DMS153 treated with DMSO at 0.1 percent for 48 hours (cell line): ENCODE results near the gene KCTD19.

Source experiments
- DNase-seq: peaks from one replicate; lab custom pipeline; 2025; ENCODE audit not compliant: unreplicated experiment; lab: John Stamatoyannopoulos, UW

Gene KCTD19

DNA sequence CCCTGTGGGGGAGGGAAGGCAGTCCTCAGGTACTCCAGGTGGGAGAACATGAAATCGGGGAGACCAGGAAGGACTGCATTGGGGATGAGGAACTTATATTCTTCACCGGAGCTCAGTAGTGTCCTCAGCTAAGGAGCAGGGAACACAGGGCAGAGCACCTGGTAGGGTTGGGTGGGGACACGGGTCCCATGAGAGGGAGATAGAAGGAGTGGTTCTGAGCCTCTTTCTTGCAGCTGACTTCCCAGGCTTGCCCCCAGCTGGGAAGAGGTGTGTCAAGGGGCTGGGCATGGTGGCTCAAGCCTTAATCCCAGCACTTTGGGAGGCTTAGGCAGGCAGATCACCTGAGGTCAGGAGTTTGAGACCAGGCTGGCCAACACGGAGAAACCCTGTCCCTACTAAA lies 81.4 kb downstream of the KCTD19 start:
- no peak for DNase-seq

DNA sequence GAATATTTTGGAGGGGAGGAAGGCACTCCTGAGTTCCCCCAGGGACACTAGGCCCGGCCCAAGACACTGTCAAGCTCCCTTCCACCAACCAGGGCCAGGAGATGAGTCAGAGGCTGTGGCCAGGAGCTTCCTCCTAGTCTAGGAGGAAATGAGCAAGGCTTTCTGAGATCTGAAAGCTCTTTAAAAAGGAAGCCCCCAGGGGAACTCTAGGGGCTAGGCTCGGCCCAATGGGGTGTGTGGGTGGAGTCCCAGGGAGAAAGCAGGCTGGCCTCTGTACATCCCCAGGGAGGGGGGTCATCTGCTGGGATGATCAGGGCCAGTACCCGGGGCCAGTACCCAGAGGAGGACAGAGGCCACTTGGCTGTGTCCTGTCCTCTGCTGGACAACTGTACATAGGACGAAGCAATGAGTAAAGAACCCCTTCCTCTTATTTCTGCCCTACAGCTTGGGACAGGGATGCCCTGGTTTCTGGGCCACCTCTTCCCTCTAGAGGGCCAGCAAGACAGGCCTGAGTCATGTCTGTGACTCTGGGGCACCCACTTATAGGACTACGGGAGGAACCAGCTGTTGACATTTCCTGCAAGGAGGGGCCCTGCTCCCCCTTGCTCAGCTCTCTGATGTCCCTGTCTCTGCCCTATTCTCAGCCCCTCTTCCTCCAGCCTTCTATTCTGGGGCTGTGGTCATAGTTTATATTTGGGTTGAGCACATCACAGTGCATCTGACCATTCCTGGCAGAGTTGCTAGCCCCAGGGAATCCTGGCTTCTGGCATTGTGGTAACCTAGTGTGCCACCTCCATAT lies 82.0 kb downstream of the KCTD19 start:
- DNase-seq: no peak

DNA sequence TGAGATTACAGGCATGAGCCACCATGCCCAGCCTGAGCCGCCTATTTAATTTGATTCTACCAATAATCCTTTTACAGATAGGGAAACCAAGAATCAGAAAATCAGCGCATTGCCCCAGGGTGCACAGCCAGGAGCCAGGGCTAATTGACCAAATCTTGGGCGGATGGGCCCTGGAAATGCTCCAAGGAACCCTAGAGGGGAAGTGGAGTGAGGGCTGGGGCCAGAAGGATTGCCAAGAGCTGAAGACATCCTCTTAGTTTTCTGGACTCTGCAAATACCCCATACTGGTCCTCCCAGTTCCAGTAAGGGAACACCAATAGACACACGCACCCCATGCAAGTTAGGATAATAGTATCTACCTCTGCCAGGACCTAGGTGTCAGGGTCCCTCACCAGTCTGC lies 83.1 kb downstream of the KCTD19 start:
- no peak for DNase-seq

DNA sequence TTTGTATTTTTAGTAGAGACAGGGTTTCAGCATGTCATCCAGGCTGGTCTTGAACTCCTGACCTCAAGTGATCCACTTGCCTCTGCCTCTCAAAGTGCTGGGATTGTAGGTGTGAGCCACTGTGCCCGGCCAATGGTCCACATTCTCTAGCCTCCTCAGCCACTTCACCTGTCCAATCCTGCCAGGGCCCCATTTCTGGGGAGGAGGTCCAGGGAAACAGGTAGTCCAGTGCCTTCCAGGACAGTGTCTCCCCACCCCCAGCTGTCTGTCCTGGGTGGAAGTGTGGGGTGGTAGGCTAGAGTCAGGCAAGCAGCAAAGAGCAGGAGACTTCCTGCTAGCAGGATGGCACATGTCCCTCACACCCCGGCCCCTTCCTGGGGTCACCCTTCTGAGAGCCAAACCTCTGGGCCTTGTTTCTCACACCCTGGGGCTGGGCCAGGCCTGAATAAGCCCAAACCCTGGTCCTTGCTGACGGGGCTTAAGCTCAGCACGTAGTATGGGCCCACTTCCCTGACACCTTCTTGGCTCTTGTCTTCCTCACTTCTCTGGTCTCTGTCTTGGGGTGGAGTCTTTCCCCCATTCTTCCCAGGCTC lies 84.3 kb downstream of the KCTD19 start:
- no peak for DNase-seq

DNA sequence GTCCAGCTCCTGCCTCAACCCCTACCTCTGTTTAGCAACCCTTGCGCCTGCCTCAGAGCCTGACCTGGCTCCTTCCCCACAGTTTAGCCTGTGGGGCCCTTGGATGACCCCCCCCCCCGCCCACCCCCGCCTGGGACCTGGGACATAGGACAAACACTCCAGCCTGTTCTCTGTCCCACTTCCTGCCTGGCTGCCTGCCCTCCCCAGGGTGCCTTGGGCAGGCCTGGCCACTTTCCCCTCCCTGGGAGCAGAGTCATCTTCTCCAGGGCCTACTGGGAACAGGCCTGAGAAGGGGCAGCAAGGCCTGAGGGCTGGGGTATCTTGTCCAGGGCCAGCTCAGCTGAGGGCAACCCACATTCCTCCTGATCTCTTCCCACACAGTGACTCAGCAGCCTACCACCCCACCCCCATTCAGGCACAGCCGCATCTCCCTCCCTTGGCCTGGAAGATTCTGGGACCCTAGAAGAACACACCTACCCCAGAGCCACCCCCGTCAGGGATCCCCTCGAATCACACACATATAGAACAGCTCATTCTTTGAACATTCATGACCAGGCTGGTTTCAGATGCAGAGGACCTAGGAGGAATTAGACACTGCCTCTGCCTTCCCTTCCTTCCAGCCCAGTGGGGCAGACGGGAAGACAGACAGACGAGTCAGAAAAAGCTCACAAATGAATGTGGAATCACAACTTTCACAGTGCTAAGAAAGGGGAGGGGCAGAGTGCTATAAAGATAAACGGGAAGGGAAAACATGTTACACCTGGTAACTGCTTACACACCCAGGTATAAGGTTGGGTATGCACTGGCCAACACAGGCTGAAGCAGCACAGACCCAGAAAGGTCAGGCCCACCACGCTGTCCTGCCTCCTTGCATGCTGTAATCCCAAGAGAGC lies 85.3 kb downstream of the KCTD19 start:
- DNase-seq: no peak

DNA sequence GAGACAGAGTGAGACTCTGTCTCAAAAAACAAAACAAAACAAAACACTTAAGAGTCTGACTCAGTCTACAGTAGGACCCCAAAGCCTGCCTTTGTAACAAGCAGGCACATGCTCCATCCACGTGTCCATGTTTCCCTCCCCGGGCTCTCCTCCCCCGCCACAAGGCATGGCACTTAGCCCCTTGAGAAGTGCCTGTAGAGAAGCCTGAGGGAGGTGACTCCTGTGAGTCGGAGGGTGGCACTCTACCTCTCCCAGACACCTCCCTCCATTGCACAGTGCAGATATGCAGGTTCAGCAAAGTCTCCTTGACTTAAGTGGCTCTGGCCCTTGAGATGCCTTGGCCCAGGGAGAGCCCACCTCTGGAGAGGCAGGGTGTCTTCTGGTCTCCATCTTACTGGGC lies 86.0 kb downstream of the KCTD19 start:
- DNase-seq: no peak
